Osteoblast (primary cell): ENCODE results near the gene CARTPT. TPM values are rescaled to one million over a fixed set of nuclear protein-coding genes. Genes with fewer than 3 reads are reported as not detected.

ENCODE experiments used
- DNase-seq: peaks from one replicate; pipeline ENCODE4 v3.0.0; 2011; ENCODE audit warnings: low spot score, mixed read lengths; ENCODE audit not compliant: insufficient read length; ENCODE audit errors: missing footprints
- H2AFZ ChIP-seq: 2 replicates; pipeline ENCODE4 v1.6.0; 2011; ENCODE audit warnings: mild to moderate bottlenecking, low read length
- H3K27ac ChIP-seq: 2 replicates; pipeline ENCODE4 v1.5.1; 2011; ENCODE audit warnings: mild to moderate bottlenecking, low read depth, low read length, moderate library complexity
- H3K27me3 ChIP-seq: 2 replicates; pipeline ENCODE4 v1.6.0; 2012; ENCODE audit warnings: mild to moderate bottlenecking, control low read depth, inconsistent platforms, low read length, moderate library complexity; ENCODE audit not compliant: insufficient read depth
- H3K36me3 ChIP-seq: 2 replicates; pipeline ENCODE4 v1.5.1; 2011; ENCODE audit warnings: mild to moderate bottlenecking, low read length, control low read depth, moderate library complexity; ENCODE audit not compliant: insufficient read depth
- H3K4me1 ChIP-seq: 2 replicates; pipeline ENCODE4 v1.5.1; 2011; ENCODE audit warnings: mild to moderate bottlenecking, low read length, control low read depth, moderate library complexity; ENCODE audit not compliant: insufficient read depth
- H3K4me2 ChIP-seq: 2 replicates; pipeline ENCODE4 v1.6.0; 2011; ENCODE audit warnings: mild to moderate bottlenecking, low read length; ENCODE audit not compliant: insufficient read depth
- H3K4me3 ChIP-seq: fragments of 200-600 bp; sonication (generic); 3 replicates; pipeline ENCODE4 v1.5.1; 2012; ENCODE audit warnings: mild to moderate bottlenecking, low read length, inconsistent platforms; ENCODE audit not compliant: insufficient read depth
- H3K79me2 ChIP-seq: 2 replicates; pipeline ENCODE4 v1.6.0; 2012; ENCODE audit warnings: mild to moderate bottlenecking, low read length, control low read depth, inconsistent platforms; ENCODE audit not compliant: insufficient read depth
- H3K9me3 ChIP-seq: 2 replicates; pipeline ENCODE4 v1.5.1; 2011; ENCODE audit warnings: low read depth, low read length, control low read depth
- H4K20me1 ChIP-seq: 2 replicates; pipeline ENCODE4 v1.6.0; 2012; ENCODE audit warnings: mild to moderate bottlenecking, low read length, control low read depth; ENCODE audit not compliant: insufficient read depth
- CTCF ChIP-seq: IDR thresholded peaks from 2 replicates; pipeline ENCODE4 v1.5.1; 2011; ENCODE audit warnings: mild to moderate bottlenecking, low read depth, low read length, moderate library complexity; ENCODE audit errors: extremely low read depth
- total RNA-seq: library from RNA; depleted of rRNA; stranded (reverse); fragments of >200 nt; gene quantifications from 2 replicates; pipeline ENCODE4 v1.2.3, GENCODE V29; 2012

CARTPT gene
- total RNA-seq, 1 donor = not detected

GRCh38 chr5:71681296-71681695, 37.8 kb upstream of the CARTPT start:
- no peaks in the 10 kb centered on the region for H3K9me3 ChIP-seq
- H4K20me1 ChIP-seq = no peaks in the 10 kb centered on the region
- no peaks in the 10 kb centered on the region for H3K79me2 ChIP-seq
- peaks cover 25% of the 10 kb centered on the region for H3K27me3 ChIP-seq
- no peaks in the 10 kb centered on the region for H3K36me3 ChIP-seq
- H3K4me3 ChIP-seq = no peak overlapping the region
- H3K4me2 ChIP-seq = no peak overlapping the region
- no peaks in the 10 kb centered on the region for H3K4me1 ChIP-seq
- TF ChIP-seq CTCF = no peak
- H2AFZ ChIP-seq = no peak overlapping the region
- H3K27ac ChIP-seq = no peak overlapping the region
- no peak for DNase-seq

- Histone ChIP-seq H4K20me1 (no peaks in the 10 kb centered on the region), H2AFZ (no peak overlapping the region), H3K9me3 (no peaks in the 10 kb centered on the region), H3K36me3 (no peaks in the 10 kb centered on the region), H3K4me1 (no peaks in the 10 kb centered on the region), H3K27me3 (peaks cover 16% of the 10 kb centered on the region), H3K27ac (no peak overlapping the region), H3K4me3 (no peak overlapping the region), H3K4me2 (no peak overlapping the region), H3K79me2 (no peaks in the 10 kb centered on the region)
- no peak for TF ChIP-seq CTCF
- DNase-seq = no peak
Observed at GRCh38 chr5:71684309-71684708, 34.8 kb upstream of the CARTPT start.

GRCh38 chr5:71693828-71694427, 25.1 kb upstream of the CARTPT start:
- H3K36me3 ChIP-seq = no peaks in the 10 kb centered on the region
- H3K79me2 ChIP-seq = no peaks in the 10 kb centered on the region
- H3K27ac ChIP-seq = no peak overlapping the region
- H3K4me3 ChIP-seq = no peak overlapping the region
- H3K9me3 ChIP-seq = no peaks in the 10 kb centered on the region
- peaks cover 25% of the 10 kb centered on the region for H3K27me3 ChIP-seq
- no peak for DNase-seq
- H3K4me1 ChIP-seq = no peaks in the 10 kb centered on the region
- no peaks in the 10 kb centered on the region for H4K20me1 ChIP-seq
- no peak overlapping the region for H3K4me2 ChIP-seq
- H2AFZ ChIP-seq = no peak overlapping the region
- TF ChIP-seq CTCF = no peak

GRCh38 chr5:71695071-71695470, 24.0 kb upstream of the CARTPT start:
- Histone ChIP-seq H3K4me3 (no peak overlapping the region), H3K4me1 (no peaks in the 10 kb centered on the region), H3K4me2 (no peak overlapping the region), H2AFZ (no peak overlapping the region), H3K9me3 (no peaks in the 10 kb centered on the region), H3K27ac (no peak overlapping the region), H4K20me1 (no peaks in the 10 kb centered on the region), H3K36me3 (no peaks in the 10 kb centered on the region), H3K27me3 (peaks cover 17% of the 10 kb centered on the region), H3K79me2 (no peaks in the 10 kb centered on the region)
- no peak for DNase-seq
- no peak for TF ChIP-seq CTCF
